HepG2 (cell line): ENCODE data around the gene IGLL1. TPM values are rescaled to one million over a fixed set of nuclear protein-coding genes. Genes with fewer than 3 reads are reported as not detected.

Experiments used
- BRCA1 ChIP-seq: sonication (generic); formaldehyde crosslinking; IDR thresholded peaks from 2 replicates; pipeline ENCODE4 v1.4.0; 2020; ENCODE audit warnings: missing genetic modification reagents
- CEBPZ ChIP-seq: IDR thresholded peaks from 2 replicates; pipeline ENCODE4 v1.6.1; 2012; ENCODE audit warnings: low read length, improper control_type of control experiment
- CREB1 ChIP-seq, 2 experiments: fragments of 450-650 bp in 1 of 2; IDR thresholded peaks; 2 replicates each; pipeline ENCODE4 v1.6.1; 2016 to 2017; ENCODE audit warnings: control low read depth in 1 of 2, mild to moderate bottlenecking in 1 of 2, missing compliant biosample characterization in 1 of 2, missing genetic modification characterization in 1 of 2
- DR1 ChIP-seq: sonication (generic); formaldehyde crosslinking; IDR thresholded peaks from 2 replicates; pipeline ENCODE4 v1.8.0; 2021; ENCODE audit warnings: mild to moderate bottlenecking, missing genetic modification reagents, inconsistent platforms
- HNF1B ChIP-seq: sonication (generic); formaldehyde crosslinking; IDR thresholded peaks from 2 replicates; pipeline ENCODE4 v1.5.1; 2020; ENCODE audit warnings: mild to moderate bottlenecking, moderate library complexity, missing genetic modification reagents
- KMT2B ChIP-seq: IDR thresholded peaks from 2 replicates; pipeline ENCODE4 v1.6.1; 2016; ENCODE audit warnings: missing genetic modification reagents, missing compliant biosample characterization
- MAFG ChIP-seq: sonication (generic); formaldehyde crosslinking; IDR thresholded peaks from 2 replicates; pipeline ENCODE4 v1.5.1; 2020; ENCODE audit warnings: mild to moderate bottlenecking, missing genetic modification reagents
- MAX ChIP-seq: IDR thresholded peaks from 2 replicates; pipeline ENCODE4 v1.6.1; 2012; ENCODE audit warnings: inconsistent platforms
- POLR2AphosphoS5 ChIP-seq: IDR thresholded peaks from 2 replicates; pipeline ENCODE4 v1.6.1; 2012; ENCODE audit warnings: low read depth, low read length
- PRDM15 ChIP-seq: sonication (generic); formaldehyde crosslinking; IDR thresholded peaks from 2 replicates; pipeline ENCODE4 v1.4.0; 2020; ENCODE audit warnings: missing genetic modification reagents
- SMAD3 ChIP-seq: sonication (generic); formaldehyde crosslinking; IDR thresholded peaks from 2 replicates; pipeline ENCODE4 v1.4.0; 2020; ENCODE audit warnings: missing genetic modification reagents
- TFE3 ChIP-seq: IDR thresholded peaks from 2 replicates; pipeline ENCODE4 v1.6.1; 2016
- ZFP36L2 ChIP-seq: sonication (generic); formaldehyde crosslinking; IDR thresholded peaks from 2 replicates; pipeline ENCODE4 v1.4.0; 2020; ENCODE audit warnings: missing genetic modification reagents
- ZNF589 ChIP-seq: sonication (generic); formaldehyde crosslinking; conservative IDR thresholded peaks from 2 replicates; pipeline ENCODE4 v1.8.0; 2022; ENCODE audit warnings: mild to moderate bottlenecking, moderate library complexity, missing genetic modification reagents
- ZNF614 ChIP-seq: IDR thresholded peaks from 2 replicates; pipeline ENCODE4 v1.6.1; 2018; ENCODE audit warnings: missing biosample characterization, missing genetic modification reagents, inconsistent platforms, borderline replicate concordance
- ZNF615 ChIP-seq: sonication (generic); formaldehyde crosslinking; IDR thresholded peaks from 2 replicates; pipeline ENCODE4 v1.5.0; 2020; ENCODE audit warnings: mild to moderate bottlenecking, missing genetic modification reagents, borderline replicate concordance
- ZZZ3 ChIP-seq: sonication (generic); formaldehyde crosslinking; IDR thresholded peaks from 2 replicates; pipeline ENCODE4 v1.4.0; 2020; ENCODE audit warnings: missing genetic modification reagents, mild to moderate bottlenecking, borderline replicate concordance
- polyA plus RNA-seq, 8 experiments: library from polyadenylated mRNA; depleted of rRNA in 3 of 8; stranded (reverse) in 7 of 8; unstranded in 1 of 8; fragments of >200 nt; fragmentation: Illumina TruSeq in 4 of 8; extraction: Trizol in 4 of 8; gene quantifications; 2 replicates each; pipeline versions ENCODE4 v1.2.1 to v1.2.3, GENCODE V29; 2011 to 2016; ENCODE audit warnings: low read depth in 4 of 8, missing spikeins in 1 of 8, mixed read lengths in 1 of 8; ENCODE audit not compliant: insufficient read depth in 1 of 8
- total RNA-seq, 5 experiments: library from RNA; depleted of rRNA; stranded (reverse); fragments of >200 nt; fragmentation: Illumina TruSeq; extraction: Trizol; gene quantifications; 2 replicates each; pipeline ENCODE4 v1.2.3, GENCODE V29; 2016; ENCODE audit warnings: low read depth in 1 of 5

Gene IGLL1
- total and polyA plus RNA-seq, 2 of the 13 experiments (the other 11 are each of a cell fraction or from before 2014, with no cell fraction given), result not detected

- no peak for TF ChIP-seq HNF1B (CRISPR knock-in tag)
- no peak for TF ChIP-seq KMT2B (CRISPR knock-in tag)
- TF ChIP-seq ZZZ3 (CRISPR knock-in tag), result no peak
- no peak for TF ChIP-seq SMAD3
- TF ChIP-seq PRDM15 (CRISPR knock-in tag), result no peak
- TF ChIP-seq ZNF615, result no peak
- no peak for TF ChIP-seq POLR2AphosphoS5
- TF ChIP-seq ZNF614, result no peak
- TF ChIP-seq MAFG (CRISPR knock-in tag), result no peak
- TF ChIP-seq BRCA1, result no peak
- peak; percentile 86 for TF ChIP-seq MAX
- no peak for TF ChIP-seq CEBPZ
- no peak for TF ChIP-seq ZFP36L2 (CRISPR knock-in tag)
- TF ChIP-seq CREB1 (IDR thresholded peaks at IDR 0.05), result no peak
- no peak for TF ChIP-seq CREB1 (CRISPR knock-in tag; IDR thresholded peaks at IDR 0.05)
- no peak for TF ChIP-seq TFE3 (CRISPR knock-in tag)
- TF ChIP-seq DR1 (CRISPR knock-in tag), result no peak
- 0 out of 2 replicates have a peak, but pooled peaks have one; percentile 55 for TF ChIP-seq ZNF589 (CRISPR knock-in tag)
These were observed 14.0 kb downstream of the IGLL1 start (continued) for GRCh38 chr22:23565915-23566704.
